B cell (primary cell): ENCODE data around the gene BLM.

Experiments
- EZH2 ChIP-seq: IDR thresholded peaks from 2 replicates; pipeline ENCODE4 v1.6.1; 2012; ENCODE audit warnings: borderline replicate concordance, low read depth, mild to moderate bottlenecking, moderate library complexity, low read length; ENCODE audit not compliant: insufficient read depth, poor library complexity, severe bottlenecking
- TF ChIP-seq, protein P1 (sequence below): fragments of 200-600 bp; IDR thresholded peaks from one replicate; pipeline ENCODE4 v1.8.0; 2022; ENCODE audit warnings: antibody characterized with exemption, mild to moderate bottlenecking

DNA sequence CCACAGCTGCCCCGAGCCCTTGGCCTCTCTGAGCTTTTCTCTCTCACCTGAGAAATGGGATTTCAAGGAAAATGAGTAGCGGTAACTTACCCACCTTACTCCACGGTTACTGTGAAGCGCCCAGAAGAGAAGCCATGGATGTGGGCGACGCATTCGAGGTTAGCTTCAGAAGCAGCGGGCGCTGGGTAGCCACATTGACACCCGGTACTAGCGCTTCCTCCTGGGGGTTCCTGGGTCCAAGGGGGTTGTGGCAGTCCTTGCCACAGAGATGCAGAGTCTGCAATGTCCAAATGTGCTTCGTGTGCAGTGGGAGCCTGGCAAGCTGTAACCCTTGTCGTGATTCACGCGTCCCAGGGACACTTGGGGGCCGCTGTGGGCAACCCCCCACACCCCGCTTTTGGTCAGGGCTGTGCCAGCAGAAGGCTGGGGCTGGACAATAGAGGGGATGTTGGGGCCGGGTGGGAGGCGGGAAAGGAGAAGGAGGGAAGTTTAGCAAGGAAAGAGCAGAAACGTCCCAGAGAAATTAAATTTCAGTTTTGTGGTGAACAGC lies 109.8 kb downstream of the BLM start:
- TF ChIP-seq, protein P1, sequence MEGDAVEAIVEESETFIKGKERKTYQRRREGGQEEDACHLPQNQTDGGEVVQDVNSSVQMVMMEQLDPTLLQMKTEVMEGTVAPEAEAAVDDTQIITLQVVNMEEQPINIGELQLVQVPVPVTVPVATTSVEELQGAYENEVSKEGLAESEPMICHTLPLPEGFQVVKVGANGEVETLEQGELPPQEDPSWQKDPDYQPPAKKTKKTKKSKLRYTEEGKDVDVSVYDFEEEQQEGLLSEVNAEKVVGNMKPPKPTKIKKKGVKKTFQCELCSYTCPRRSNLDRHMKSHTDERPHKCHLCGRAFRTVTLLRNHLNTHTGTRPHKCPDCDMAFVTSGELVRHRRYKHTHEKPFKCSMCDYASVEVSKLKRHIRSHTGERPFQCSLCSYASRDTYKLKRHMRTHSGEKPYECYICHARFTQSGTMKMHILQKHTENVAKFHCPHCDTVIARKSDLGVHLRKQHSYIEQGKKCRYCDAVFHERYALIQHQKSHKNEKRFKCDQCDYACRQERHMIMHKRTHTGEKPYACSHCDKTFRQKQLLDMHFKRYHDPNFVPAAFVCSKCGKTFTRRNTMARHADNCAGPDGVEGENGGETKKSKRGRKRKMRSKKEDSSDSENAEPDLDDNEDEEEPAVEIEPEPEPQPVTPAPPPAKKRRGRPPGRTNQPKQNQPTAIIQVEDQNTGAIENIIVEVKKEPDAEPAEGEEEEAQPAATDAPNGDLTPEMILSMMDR = no peak
- TF ChIP-seq EZH2 = no peak
